ENCODE data around the gene SPATA33.

- TF ChIP-seq ZNF274 (IDR thresholded peaks at IDR 0.05; ENCODE audit: low read depth, low read length) (no peak), SUZ12 (IDR thresholded peaks at IDR 0.05; ENCODE audit: extremely low read depth, insufficient read depth, insufficient read length) (no peak), YY1 (IDR thresholded peaks at IDR 0.05; ENCODE audit: insufficient read depth, insufficient read length) (no peak)
Observed at GRCh38 chr16:89658221-89658879, 714 bp downstream of the SPATA33 start.
